GM19035 (cell line): Measurements from ENCODE around the gene PALLD.
"Not testable (repeated sequence)": the region's sequence is repeated elsewhere in the genome, so short reads cannot be mapped to it uniquely, and the experiment has no call there.

Source experiments
- ATAC-seq: cut with Tn5 transposase; IDR thresholded peaks from one replicate; pipeline ENCODE4 v1.9.1; 2021; ENCODE audit not compliant: unreplicated experiment

PALLD gene

DNA sequence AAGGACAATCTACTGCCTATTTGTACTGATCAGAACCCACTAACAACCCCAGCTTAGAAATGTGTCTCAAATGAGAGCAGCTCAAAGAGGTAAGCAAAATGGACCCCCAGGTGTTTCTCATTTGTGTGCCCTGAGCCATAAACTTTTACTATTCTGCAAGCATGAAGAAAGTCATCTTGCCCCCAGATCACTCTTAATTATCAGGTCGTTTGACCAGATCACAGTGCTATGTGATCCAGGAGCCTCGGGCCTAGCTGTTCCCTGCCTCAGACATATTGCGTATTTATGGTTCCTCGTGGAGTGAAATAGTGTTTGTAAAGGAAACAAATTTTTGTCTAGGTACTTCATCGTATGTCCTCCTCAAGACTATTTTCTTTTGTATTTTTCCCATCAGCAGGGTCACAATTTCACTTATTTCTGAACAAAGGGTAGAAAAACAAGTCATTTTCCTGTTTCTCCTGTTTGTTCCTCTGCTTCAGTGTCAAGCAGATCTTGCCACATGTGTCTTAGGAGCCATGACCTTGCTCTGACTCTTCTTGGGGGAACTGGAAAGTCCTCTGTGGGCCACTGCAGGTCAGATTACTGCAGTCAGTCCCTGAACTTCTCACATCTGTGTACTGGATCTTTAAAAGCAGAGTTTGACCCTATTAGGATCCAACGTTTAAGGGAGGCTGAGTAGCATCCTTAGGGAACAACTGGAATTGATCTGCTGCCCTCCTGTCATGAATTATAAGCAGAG, 194.9 kb downstream of the PALLD start:
- no peak for ATAC-seq

DNA sequence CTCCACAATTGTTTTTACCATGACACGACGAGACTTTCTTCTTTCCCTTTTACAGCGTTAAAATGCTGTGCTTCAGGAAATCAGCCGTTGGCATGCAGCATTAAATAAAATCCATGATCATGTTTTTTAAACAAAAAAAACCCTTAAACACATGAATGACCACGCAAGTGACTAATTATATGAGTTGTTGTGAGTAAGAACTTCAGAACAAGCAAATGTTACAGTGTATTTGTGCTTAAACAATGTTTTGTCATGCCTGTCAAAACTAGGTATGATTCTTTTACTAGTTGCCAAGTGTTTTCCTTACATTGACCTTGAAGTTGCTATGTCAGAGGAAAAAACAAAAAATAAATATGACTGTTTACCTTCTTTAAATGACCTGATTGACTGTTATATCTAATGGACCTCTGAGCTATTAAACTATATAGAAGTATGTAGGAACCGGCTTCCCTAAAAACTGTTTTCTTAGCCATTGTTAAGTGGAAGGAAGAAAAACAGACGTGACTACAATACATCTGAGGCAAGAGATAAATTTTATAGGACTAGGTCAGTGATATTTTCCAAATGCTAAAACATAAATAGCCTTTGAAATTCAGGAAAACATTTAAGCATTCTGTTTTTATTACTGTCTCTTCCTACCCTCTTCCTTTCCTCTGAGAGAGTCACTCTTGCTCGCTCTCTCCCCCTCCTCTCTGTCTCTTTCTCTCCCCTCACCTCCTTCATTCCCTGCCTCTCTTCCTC, 197.1 kb downstream of the PALLD start:
- no peak for ATAC-seq

DNA sequence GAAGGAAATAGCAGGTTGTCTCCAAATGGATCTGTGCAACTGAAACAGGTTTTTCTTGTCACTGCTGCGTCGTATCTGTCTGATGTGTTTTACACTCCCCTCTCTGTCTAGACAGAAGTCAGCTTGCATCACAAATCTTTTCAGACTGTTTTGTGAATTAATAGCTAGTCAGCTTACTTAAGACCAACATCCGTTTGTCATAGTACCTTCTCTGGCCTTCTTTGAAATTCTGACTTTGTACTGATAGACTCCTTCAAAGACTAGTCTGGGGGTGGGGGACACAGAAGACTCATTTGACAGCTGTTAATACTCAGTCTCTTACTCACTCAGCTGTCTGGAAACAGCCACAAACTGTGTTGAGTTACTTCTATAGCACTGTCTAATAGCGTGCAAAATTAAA, 197.8 kb downstream of the PALLD start:
- ATAC-seq, result no peak

DNA sequence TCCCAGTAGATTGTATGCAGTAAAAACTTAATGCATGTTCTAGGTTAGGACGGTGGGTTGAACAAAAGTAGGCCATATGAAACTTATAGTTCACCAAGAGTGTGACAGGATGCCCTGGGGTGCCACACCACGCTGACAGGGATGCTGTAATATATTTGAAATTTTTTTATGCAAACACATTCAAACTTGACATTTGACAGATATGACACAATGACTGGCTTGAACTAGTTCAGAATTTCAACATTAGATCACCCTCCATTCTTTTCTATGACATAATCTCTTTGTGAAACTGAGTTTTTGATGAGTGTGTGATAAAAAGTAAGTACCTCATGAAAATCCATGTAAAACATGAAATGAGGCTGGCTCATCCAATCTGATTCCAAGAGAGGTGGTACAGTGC, 198.4 kb downstream of the PALLD start:
- ATAC-seq, result no peak

DNA sequence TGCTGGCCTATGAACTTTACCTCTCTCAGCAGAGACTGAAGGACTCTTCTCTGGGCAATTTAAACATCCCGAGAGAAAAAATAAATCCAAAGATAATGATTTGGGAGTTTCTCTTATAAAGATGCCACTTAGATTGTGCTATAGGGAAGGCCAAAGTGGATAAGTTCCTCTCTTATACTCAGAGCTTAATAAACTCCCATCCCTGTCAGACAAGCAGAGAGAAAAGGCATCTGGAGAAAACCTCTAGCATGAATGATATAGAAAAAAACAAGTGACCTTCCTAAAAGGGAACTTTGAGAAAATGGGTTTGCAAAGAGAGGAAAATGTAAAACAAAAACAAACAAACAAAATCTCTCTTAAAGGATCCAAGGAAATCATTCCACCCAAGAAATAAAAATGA, 199.4 kb downstream of the PALLD start:
- no peak for ATAC-seq

DNA sequence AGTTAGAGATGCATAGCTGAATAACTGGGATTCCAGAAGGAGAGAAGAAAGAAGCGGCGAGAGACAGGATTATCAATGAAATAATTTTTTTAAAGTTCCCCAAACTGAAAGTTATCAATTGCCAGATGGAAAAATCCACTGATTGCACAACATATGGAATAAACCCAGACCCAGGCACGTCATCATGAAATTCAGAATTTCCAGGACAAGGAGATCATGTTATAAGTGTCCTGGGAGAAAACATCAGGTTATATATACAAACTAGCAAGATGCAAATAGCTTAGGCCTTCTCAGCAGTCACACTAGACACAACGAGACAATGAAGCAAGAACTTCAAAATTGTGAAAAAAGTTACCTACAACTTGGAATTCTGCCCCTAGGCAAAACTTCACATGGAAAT, 200.0 kb downstream of the PALLD start:
- no peak for ATAC-seq

DNA sequence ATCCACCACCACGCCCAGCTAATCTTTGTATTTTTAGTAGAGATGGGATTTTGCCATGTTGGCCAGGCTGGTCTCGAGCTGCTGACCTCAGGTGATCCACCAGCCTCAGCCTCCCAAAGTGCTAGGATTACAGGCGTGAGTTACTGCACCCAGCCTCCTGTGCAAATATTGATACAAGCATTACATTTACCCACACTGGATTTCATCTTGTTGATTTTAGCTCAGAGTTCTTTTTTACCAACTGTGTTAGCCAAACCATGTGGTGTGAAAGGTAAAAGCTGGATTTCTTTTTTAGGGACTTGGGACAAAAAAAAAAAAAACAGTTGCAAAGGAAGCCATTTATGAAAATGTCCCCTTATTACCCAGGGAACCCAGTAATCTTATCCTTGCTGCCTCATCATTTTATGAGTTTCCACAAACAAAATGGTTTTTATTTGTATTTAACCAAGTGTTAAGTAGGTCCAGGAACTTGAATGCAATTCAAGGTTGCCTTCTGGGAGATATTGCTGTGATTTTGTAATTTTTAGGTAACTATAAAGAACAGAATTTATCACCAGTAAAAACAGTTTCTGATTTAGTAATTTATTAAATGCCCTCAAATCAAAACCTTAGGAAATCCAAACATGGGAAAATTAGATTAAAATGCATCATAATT, 202.5 kb downstream of the PALLD start:
- ATAC-seq, result no peak

DNA sequence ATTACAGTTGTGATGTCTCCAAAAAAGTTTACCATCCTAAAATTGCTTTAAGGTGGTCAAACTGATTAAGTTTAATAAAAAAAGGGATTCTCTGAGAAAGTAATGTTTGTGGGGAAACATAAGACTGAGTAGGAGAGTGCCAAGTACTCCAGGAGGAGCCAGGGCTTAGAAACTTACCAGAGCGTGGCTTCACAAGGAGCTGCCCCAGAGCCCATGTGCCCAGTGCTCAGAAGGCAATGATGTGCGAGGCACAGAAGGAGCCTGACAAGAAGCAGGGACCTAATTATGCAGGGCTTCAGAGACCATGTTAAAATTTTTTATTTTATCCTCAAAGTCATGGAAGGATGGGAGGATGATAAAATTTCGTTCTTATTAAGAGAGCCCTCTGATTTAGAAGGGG, 204.2 kb downstream of the PALLD start:
- ATAC-seq, result no peak

DNA sequence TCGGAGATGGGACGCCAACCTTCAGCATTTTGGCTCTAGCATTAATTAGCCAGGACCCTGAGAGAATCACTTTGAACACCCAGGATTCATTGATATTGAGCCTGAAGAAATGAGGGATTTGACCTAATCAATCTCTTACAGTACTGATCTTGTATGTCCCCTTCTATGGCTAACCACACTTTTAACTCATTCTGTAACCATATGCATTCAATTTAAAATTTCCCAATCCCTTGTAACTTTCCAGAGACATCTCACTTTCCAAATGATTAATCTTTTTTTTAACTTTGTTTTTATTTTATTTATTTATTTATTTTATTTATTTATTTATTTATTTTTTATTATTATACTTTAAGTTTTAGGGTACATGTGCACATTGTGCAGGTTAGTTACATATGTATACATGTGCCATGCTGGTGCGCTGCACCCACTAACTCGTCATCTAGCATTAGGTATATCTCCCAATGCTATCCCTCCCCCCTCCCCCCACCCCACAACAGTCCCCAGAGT, 205.8 kb downstream of the PALLD start:
- not testable (repeated sequence) for ATAC-seq

DNA sequence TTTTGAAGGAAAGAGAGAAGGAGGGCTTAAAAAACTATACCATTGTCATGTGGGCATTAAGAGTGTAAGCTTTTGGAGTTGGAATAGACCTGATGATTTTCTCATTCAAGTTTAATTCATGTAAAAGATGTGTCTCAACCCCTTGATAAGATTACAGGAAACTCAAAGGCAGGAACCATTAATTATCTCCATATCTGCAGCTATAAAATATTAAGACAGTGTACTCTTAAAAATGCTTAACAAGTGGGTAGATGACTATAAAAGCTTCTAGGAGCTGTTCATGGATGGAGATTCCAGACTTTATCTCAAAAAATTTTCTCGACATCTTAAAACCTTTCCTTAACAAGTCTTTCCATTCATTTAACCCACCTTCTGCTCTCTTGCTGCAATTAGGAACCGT, 208.3 kb downstream of the PALLD start:
- no peak for ATAC-seq

DNA sequence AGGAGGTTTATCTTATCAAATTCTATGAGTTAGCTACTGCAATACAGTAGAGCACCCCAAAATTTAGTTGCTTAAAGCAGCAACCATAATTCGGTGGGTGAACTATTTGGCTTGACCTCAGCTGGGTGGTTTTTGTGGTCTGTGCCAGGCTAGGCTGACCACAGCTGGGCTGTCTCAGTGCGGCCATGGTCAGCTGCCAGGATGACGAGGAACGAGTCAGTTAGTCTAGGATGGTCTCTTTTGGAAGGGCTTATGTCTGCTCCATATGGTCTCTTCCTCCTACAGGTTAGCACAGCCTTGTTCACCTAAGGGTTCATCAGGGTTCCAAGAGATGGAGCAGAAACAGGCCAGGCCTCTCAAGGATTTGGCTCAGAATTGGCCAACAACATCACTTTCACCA, 210.4 kb downstream of the PALLD start:
- ATAC-seq, result no peak

DNA sequence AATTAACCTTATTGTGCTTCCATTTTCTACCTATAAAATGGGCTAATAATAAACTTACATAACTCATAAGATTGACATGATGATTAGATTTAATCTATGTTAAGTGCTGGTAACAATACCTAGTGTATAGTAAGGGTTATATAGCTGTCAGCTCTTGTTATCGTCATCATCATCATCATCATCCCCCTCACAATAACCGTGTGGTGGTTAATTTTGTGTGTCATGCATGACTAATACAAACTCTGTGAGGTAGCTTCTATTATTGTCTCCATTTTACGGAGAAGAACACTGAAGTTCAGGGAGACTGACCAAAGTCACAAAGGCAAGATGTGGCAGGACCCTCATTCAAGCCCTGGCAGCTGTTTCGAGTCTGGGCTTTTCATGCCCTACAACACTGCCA, 211.3 kb downstream of the PALLD start:
- ATAC-seq, result no peak

DNA sequence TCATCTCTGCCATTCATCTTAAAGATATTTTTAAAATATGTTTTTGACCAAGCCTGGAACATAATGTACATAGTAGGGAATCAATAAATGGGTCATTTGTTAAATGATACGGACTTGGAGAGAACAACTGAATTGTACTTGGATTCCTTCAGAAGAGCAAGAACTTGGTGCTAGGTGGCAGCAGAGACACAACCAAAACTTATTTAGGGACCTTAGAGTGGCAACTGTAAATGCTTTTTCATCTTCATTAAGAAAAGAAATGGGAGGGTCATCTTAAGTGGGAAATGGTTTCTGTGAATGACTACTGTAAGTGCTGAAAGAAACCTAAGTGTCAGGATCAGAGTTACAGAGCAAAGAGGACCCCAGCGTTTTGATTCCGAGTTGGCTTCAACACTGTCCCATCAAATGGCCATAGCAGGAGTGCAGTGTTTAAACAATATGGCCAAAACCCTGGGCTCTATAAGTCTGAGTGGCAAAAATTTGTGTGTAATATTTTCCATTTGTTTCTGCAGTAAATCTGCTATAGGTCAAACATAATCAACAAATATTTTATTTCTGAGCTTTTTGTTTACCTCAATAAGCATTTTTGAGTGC, 213.6 kb downstream of the PALLD start:
- ATAC-seq, result no peak

DNA sequence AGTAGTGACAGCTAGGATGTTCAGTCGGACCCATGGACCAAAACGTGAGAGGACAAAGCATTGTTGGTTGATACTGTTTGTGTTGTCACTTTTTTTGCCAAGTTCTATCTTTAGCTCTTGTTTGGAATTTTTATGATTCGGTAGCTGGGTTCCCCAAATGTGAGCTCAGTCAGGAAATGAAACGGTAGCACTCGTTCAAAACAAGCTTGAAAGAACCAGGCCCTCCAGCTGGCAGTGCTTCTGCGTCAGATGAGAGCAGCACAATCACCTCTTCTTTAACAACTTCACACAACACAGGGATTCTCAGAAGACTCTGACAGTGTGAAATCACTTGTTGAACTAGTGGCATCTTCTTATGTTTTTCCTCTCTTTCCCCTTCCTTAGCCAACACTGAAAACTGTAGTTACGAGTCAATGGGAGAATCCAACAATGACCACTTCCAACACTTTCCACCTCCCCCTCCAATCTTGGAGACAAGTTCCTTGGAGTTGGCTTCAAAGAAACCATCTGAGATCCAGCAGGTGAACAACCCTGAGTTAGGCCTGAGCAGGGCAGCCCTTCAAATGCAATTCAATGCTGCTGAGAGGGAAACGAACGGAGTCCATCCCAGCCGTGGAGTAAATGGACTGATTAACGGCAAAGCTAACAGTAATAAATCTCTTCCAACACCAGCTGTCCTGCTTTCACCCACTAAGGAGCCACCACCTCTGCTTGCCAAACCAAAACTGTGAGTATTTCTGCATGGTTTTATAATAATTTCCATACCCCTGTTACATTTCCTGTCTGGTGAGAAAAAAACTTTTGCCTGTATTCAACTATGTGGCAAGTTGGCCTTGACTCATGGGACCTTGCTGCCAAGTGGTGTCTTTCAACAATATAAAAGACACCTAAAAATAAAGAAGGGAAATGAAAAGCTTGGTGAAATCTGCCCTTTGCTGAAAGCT, 214.6 kb downstream of the PALLD start:
- no peak for ATAC-seq

DNA sequence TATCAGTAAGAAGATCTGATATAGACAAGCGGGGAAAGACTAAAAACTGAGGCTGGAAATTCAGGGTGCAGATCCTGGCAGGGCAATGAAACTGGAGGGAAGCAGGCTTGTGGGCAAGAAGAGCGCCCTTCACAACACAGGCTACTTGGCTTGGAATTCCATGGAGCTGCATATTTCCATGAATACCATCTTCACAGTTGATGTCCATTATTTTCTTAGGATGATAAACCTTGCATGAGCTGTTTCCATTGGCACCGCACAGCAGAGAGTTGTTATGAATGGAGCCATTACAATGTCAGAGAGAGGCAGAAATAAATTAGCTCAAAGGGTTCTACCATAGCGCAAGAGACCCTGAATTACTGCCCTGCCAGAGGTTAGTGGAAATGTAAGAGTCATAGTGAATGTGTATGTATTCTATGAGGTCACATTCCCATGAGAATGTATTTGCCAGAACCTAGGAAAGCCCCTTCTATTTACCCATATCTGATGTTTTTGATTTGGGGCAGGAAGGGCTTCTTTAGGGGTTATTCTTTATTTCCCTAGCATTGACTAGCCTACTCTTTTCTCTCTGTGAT, 215.6 kb downstream of the PALLD start:
- no peak for ATAC-seq

DNA sequence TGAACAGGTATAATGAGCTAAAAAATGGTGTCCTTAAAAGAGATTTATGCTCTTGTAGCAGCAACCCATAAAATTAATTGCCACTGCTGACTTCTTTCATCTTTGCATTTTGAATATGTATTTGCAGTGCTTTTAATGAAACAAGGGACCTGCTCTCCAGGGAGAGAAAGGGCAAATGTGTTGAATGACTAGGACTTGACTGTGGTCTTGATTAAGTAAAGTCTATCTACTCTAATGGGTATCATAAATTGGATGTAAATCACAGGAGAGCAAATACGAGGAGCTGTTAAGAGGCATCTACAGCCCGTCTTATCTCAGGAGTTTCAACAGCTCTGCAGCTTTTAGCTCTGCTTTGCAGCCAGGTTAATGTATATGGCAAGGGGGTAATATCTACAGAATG, 216.4 kb downstream of the PALLD start:
- ATAC-seq, result no peak

DNA sequence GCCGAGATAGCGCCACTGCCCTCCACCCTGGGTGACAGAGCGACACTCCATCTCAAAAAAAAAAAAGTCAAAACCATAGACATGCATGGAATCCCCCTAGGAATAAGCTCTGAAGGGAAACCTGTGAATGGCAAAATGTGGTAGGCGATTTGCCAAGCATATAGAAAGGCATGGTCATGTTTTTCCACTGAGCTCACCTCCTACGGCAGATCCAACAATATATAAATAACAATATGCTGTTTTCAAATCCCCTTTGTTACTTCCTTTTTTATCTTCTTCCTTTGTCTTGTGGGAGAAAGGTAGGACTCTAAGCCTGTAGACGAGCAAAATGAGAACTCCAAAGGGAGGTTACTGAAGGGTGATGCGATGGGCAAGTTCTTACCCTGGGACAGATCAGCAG, 219.0 kb downstream of the PALLD start:
- no peak for ATAC-seq

DNA sequence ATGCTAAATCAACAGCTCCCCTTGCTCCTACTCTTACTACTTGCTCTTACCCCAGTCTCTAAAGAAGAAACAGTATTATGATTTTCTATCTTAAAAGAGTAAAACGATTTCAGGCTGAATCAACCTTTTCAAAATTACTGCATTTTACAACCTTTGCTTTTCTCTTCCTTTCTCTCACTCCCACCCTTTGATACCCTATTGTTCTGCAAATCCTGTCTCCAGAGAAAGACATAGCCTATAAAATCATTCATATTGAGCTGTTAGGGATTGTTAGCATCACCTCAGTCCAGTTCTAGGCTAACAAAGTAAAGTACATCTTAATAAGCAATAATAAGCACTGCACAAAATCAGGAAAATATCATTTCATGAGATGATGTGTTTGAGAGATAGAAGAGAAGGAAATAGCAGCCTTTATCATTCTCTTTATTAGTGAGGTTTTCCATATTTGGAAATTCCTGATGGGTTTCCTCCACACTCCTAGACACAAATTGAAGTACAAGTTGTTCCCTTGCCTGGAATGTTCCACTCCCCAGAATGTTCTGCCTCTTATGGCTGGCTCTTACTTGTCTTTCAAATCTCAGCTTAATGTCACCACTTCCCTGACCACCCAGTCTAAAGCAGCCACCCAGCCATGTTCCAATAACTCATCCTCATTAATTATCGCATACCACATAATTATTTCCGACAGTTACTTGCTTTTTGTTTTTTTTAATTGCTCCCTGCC, 219.7 kb downstream of the PALLD start:
- no peak for ATAC-seq

DNA sequence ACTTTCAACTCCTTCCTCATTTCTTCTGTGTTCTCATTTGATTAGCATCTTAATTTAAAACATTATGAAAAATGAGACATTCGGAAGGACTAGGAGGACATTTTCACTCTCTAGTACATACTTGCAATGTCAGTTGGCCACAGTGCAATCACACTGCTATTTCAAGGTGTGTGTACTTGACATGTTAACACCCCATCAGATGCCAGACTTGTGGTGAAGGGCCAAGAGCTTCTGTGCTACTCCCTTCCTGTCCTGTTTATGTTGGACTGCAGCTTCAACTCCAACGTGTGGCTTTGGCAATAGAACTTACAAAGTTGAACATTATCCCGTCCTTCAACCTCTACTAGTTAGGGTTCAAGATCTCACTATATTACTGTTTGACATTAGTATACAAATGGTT, 221.0 kb downstream of the PALLD start:
- no peak for ATAC-seq

DNA sequence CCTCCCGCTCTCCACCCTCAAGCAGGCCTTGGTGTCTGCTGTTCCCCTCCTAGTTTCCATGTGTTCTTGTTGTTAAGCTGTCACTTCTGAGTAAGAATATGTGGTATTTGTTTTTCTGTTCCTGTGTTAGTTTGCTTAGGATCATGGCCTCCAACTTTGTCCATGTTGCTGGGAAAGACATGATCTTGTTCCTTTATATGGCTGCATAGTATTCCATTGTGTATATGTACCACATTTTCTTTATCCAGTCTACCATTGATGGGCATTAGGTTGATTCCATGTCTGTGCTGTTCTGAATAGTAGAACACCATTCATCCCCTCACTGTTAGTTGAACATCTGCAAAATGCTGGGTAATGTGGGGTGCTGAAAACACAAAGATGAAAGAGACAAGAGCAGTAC, 222.9 kb downstream of the PALLD start:
- no peak for ATAC-seq
